ENCODE results near the gene PHGDH. TPM values are rescaled to one million over a fixed set of nuclear protein-coding genes. Genes with fewer than 3 reads are reported as not detected.

The PHGDH gene
- total RNA-seq, 1 experiment from 2014 or later: 592 TPM

- Mint-ChIP-seq H3K9me3 (peaks cover 35% of the 10 kb centered on the region), H3K27me3 (ENCODE audit: low read depth) (peaks cover 16% of the 10 kb centered on the region), H3K27ac (no peak overlapping the region), H3K36me3 (peaks cover 27% of the 10 kb centered on the region), H3K4me3 (no peak overlapping the region), H3K4me1 (no peaks in the 10 kb centered on the region)
- POLR2A ChIA-PET: no interaction called here
- ATAC-seq (no peak), DNase-seq (ENCODE audit: low spot score) (no peak)
- TF ChIP-seq PREB (CRISPR knock-in tag; IDR thresholded peaks at IDR 0.05; ENCODE audit: borderline replicate concordance): no peak
- TF ChIP-seq USF1 (CRISPR knock-in tag; IDR thresholded peaks at IDR 0.05): no peak
- no peak for TF ChIP-seq TEAD1 (CRISPR knock-in tag; IDR thresholded peaks at IDR 0.05)
- TF ChIP-seq NR1H2 (CRISPR knock-in tag; IDR thresholded peaks at IDR 0.05): no peak
- no peak for TF ChIP-seq CDX4 (CRISPR knock-in tag; IDR thresholded peaks at IDR 0.05; ENCODE audit: borderline replicate concordance)
- no peak for TF ChIP-seq ZNF219 (CRISPR knock-in tag; IDR thresholded peaks at IDR 0.05; ENCODE audit: borderline replicate concordance)
- TF ChIP-seq SMAD4 (CRISPR knock-in tag; IDR thresholded peaks at IDR 0.05): no peak
- no peak for TF ChIP-seq NFATC4 (CRISPR knock-in tag; IDR thresholded peaks at IDR 0.05)
- TF ChIP-seq E2F4 (CRISPR knock-in tag; IDR thresholded peaks at IDR 0.05; ENCODE audit: borderline replicate concordance, low read depth): no peak
- TF ChIP-seq ARID4B (CRISPR knock-in tag; IDR thresholded peaks at IDR 0.05; ENCODE audit: borderline replicate concordance): no peak
- CTCF ChIA-PET: no interaction called here
Measured at GRCh38 chr1:119702384-119702783, 9.3 kb upstream of the PHGDH start.

GRCh38 chr1:119703666-119704450 lies 7.9 kb upstream of the PHGDH start:
- H3K36me3 Mint-ChIP-seq: peaks cover 27% of the 10 kb centered on the region
- ChIA-PET POLR2A (no interaction called here), CTCF (interaction anchor here (1.0 to 1.2 kb wide), 2 partner anchors 28 to 92 kb away, joined by 3 to 4 read pairs; no protein-coding TSS in a partner anchor)
- ATAC-seq (no peak), DNase-seq (ENCODE audit: low spot score) (no peak)
- no peaks in the 10 kb centered on the region for H3K4me1 Mint-ChIP-seq
- no peak overlapping the region for H3K27ac Mint-ChIP-seq
- no peak overlapping the region for H3K4me3 Mint-ChIP-seq
- H3K9me3 Mint-ChIP-seq: peaks cover 35% of the 10 kb centered on the region
- peaks cover 16% of the 10 kb centered on the region for H3K27me3 Mint-ChIP-seq (ENCODE audit: low read depth)
- TF ChIP-seq HMGA2 (CRISPR knock-in tag; IDR thresholded peaks at IDR 0.05): no peak
- TF ChIP-seq GABPB1 (CRISPR knock-in tag; IDR thresholded peaks at IDR 0.05): no peak
- TF ChIP-seq ETV6 (CRISPR knock-in tag; IDR thresholded peaks at IDR 0.05): no peak
- TF ChIP-seq PRDM15 (CRISPR knock-in tag; IDR thresholded peaks at IDR 0.05): no peak
- TF ChIP-seq TCF7 (CRISPR knock-in tag; IDR thresholded peaks at IDR 0.05; ENCODE audit: low read depth): no peak
- no peak for TF ChIP-seq CREB1 (CRISPR knock-in tag; IDR thresholded peaks at IDR 0.05)
- TF ChIP-seq FOXP4 (CRISPR knock-in tag; IDR thresholded peaks at IDR 0.05): no peak
- no peak for TF ChIP-seq ZNF219 (CRISPR knock-in tag; IDR thresholded peaks at IDR 0.05; ENCODE audit: borderline replicate concordance)
- TF ChIP-seq MAX (CRISPR knock-in tag; IDR thresholded peaks at IDR 0.05): no peak
- no peak for TF ChIP-seq USF1 (CRISPR knock-in tag; IDR thresholded peaks at IDR 0.05)
